Gastroesophageal sphincter (tissue), 4 donors: ENCODE data around the gene KRT6B. TPM values are rescaled to one million over a fixed set of nuclear protein-coding genes. Genes with fewer than 3 reads are reported as not detected.

Source experiments
- ATAC-seq: fragments of 150-250 bp; one replicate; pipeline ENCODE4 v1.9.1; 2016; ENCODE audit warnings: mild to moderate bottlenecking, moderate library complexity
- H3K27ac ChIP-seq, 4 donors: fragments of 200-600 bp; sonication (generic) in 3 of 4; 1 replicate in 3 of 4; 2 replicates in 1 of 4; pipeline ENCODE4 v1.5.1; 2016 to 2019
- H3K27me3 ChIP-seq: fragments of 200-600 bp; sonication (generic); one replicate; pipeline ENCODE4 v1.5.1; 2019
- H3K36me3 ChIP-seq, 2 donors: fragments of 200-600 bp; sonication (generic); one replicate each; pipeline ENCODE4 v1.5.1; 2019; ENCODE audit warnings: control low read depth in 1 of 2
- H3K4me1 ChIP-seq, 3 donors: fragments of 200-600 bp; sonication (generic); 1 replicate in 2 of 3; 2 replicates in 1 of 3; pipeline ENCODE4 v1.5.1; 2016 to 2019; ENCODE audit warnings: control low read depth in 2 of 3
- H3K4me3 ChIP-seq, 2 donors: fragments of 200-600 bp; sonication (generic); one replicate each; pipeline ENCODE4 v1.5.1; 2019; ENCODE audit warnings: mild to moderate bottlenecking in 1 of 2, moderate library complexity in 1 of 2
- H3K9me3 ChIP-seq, 3 donors: fragments of 200-600 bp; sonication (generic); one replicate each; pipeline ENCODE4 v1.5.1; 2017 to 2019; ENCODE audit warnings: control low read depth in 2 of 3
- EP300 ChIP-seq: sonication (generic); formaldehyde crosslinking; IDR thresholded peaks from one replicate; pipeline ENCODE4 v1.6.1; 2017; ENCODE audit warnings: antibody characterized with exemption, mild to moderate bottlenecking
- POLR2A ChIP-seq, 2 donors: fragments of 450-650 bp; IDR thresholded peaks; one replicate each; pipeline ENCODE4 v1.6.1; 2017; ENCODE audit warnings: antibody characterized with exemption in 2 of 2, mild to moderate bottlenecking in 2 of 2, moderate library complexity in 1 of 2
- POLR2AphosphoS5 ChIP-seq: sonication (generic); formaldehyde crosslinking; IDR thresholded peaks from one replicate; pipeline ENCODE4 v1.6.1; 2017; ENCODE audit warnings: antibody characterized with exemption
- WGBS, 2 donors: methylation state at CpG; one replicate each; pipeline ENCODE4 v1.1.5; 2018; ENCODE audit warnings: low coverage in 1 of 2; 5-methylcytosine and 5-hydroxymethylcytosine counted together
- total RNA-seq, 4 donors: library from RNA; depleted of rRNA; stranded (reverse); fragments of >200 nt; gene quantifications; one replicate each; pipeline ENCODE4 v1.1.0, GENCODE V29; 2016
- TF ChIP-seq, protein P1 (sequence below), 4 experiments: fragments of 200-600 bp in 2 of 4; fragments of 450-650 bp in 2 of 4; sonication (generic) in 1 of 4; IDR thresholded peaks; one replicate each; pipeline ENCODE4 v1.5.1; 2017 to 2019; ENCODE audit warnings: antibody characterized with exemption in 4 of 4, mild to moderate bottlenecking in 2 of 4, moderate library complexity in 2 of 4

Gene KRT6B
- total RNA-seq, 4 donors from 2014 or later, result 0.54 to 60.8 (median 7.3) TPM

DNA sequence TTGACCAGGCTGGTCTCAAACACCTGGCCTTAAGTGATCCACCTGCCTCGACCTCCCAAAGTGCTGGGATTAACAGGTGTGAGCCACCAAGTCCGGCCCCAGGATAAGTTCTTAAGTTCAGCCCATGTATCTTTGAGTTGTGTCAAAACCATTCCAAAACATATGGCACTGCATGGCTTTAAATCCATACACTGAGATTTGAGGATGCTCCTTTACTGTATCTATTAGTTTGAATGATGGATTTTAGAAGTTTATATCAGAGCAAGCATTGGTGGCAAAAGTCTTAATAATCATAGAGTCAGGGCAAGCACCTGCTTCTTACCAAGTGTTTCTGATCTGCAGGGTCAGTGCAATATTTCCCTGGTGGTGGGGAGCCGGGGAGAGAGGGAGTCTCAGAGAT lies 6.1 kb downstream of the KRT6B start:
- Histone ChIP-seq H3K36me3 (no peaks in the 10 kb centered on the region), H3K27me3 (peaks cover 21% of the 10 kb centered on the region), H3K4me3 (no peak overlapping the region), H3K27ac (no peak overlapping the region), H3K4me1 (no peaks in the 10 kb centered on the region), H3K9me3 (no peaks in the 10 kb centered on the region)
- no peak for TF ChIP-seq POLR2A (IDR thresholded peaks at IDR 0.05)
- TF ChIP-seq POLR2AphosphoS5, result no peak
- TF ChIP-seq, protein P1, sequence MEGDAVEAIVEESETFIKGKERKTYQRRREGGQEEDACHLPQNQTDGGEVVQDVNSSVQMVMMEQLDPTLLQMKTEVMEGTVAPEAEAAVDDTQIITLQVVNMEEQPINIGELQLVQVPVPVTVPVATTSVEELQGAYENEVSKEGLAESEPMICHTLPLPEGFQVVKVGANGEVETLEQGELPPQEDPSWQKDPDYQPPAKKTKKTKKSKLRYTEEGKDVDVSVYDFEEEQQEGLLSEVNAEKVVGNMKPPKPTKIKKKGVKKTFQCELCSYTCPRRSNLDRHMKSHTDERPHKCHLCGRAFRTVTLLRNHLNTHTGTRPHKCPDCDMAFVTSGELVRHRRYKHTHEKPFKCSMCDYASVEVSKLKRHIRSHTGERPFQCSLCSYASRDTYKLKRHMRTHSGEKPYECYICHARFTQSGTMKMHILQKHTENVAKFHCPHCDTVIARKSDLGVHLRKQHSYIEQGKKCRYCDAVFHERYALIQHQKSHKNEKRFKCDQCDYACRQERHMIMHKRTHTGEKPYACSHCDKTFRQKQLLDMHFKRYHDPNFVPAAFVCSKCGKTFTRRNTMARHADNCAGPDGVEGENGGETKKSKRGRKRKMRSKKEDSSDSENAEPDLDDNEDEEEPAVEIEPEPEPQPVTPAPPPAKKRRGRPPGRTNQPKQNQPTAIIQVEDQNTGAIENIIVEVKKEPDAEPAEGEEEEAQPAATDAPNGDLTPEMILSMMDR (IDR thresholded peaks at IDR 0.05), result no peak
- TF ChIP-seq EP300, result no peak
- no peak for ATAC-seq
- 70 to 79% methylated on average over 2 to 3 of the region's 3 CpGs for WGBS, 2 donors

DNA sequence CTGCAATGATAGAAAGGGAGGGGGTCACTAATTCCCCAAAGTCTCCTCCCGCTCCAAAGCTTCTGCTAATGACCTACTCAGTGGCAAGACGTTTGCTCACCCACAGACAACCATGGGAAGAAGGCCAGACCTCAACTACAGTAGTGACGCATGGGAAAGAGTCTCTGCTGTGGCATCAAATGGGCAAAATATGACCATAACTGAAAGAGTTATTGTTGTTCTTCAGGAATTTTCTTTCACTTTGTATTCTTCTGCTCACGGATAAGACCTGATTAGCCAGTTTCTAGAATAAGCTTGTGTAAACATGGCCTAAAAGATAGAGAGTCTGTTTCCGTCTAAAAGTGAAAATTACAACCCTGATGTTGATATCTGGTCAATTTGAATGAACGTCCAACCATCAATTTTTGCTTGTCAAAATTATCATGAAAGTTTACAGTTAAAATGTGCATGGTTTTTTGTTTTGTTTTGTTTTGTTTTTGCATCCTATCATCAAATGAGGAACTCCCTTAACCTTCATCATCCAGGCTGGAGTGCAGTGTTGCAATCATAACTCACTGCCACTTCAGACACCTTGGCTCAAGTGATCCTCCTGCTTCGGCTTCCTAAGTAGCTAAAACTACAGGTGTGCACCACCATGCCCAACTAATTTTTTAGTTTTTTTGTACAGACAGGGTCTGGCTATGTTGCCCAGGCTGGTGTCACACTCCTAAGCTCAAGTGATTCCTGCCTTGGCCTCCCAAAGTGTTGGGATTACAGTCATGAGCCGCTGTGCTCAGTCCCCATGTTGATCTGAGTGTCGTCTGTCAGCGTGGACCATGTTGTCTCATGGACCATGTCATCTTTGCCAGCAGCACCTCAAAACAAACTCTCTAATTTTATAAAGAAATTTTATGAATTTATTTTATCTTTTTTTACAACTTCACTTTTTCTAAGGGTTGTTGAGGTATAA lies 7.0 kb downstream of the KRT6B start:
- Histone ChIP-seq H3K4me3 (no peak overlapping the region), H3K27ac (no peak overlapping the region), H3K36me3 (no peaks in the 10 kb centered on the region), H3K4me1 (no peaks in the 10 kb centered on the region), H3K9me3 (no peaks in the 10 kb centered on the region), H3K27me3 (peaks cover 23% of the 10 kb centered on the region)
- WGBS, 2 donors, result 75 to 82% methylated on average over 7 to 9 of the region's 10 CpGs
- no peak for ATAC-seq
- TF ChIP-seq, protein P1 (IDR thresholded peaks at IDR 0.05), result no peak
- TF ChIP-seq POLR2AphosphoS5, result no peak

DNA sequence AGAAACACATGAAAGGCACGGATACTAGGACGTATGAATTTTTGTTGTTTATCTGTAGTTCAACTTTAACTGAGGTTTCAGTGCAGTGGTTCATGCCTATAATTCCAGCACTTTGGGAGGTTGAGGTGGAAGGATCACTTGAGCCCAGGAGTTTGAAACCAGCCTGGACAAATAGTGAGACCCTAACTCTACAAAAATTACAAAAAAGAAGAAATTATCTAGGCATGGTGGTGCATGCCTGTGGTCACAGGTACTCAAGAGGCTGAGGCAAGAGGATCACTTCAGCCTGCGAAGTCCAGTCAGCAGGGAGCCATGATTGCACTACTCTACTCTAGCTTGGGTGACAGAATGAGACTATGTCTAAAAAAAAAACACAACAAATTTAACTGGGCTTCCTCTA lies 8.0 kb downstream of the KRT6B start:
- Histone ChIP-seq H3K4me3 (no peak overlapping the region), H3K36me3 (no peaks in the 10 kb centered on the region), H3K27me3 (peaks cover 23% of the 10 kb centered on the region), H3K27ac (no peak overlapping the region), H3K9me3 (no peaks in the 10 kb centered on the region), H3K4me1 (no peaks in the 10 kb centered on the region)
- no peak for ATAC-seq
- WGBS, 2 donors, result 82 to 83% methylated on average over 3 of the region's 3 CpGs
- TF ChIP-seq, protein P1 (IDR thresholded peaks at IDR 0.05), result no peak
- TF ChIP-seq POLR2AphosphoS5, result no peak

DNA sequence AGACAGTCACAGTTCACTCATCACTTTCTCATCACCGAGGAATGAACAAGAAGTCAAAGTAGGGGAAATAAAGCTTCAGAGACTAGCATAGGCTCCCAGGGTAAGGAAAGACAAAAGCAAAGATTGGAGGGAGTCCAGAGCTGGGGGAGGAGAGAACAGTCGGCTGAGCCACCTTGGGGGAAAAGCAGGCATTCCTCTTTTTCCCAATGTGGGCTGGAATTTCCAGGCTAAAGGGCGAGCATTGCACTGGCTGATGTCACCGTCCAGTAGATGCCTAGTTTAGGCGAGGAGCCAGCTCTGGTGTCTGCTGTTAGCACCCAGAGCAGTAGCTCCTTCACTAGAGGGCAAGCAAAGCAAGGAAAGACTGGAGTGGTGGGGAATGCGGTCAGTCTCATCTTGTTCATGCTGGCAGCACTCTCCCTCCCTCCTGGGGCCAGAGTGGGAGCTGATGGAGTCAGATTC lies 9.3 kb downstream of the KRT6B start:
- H3K27ac ChIP-seq, result no peak overlapping the region
- ATAC-seq, result no peak
- WGBS, 2 donors, result 23 to 31% methylated on average over 3 to 5 of the region's 6 CpGs

More for the DNA sequence above, 9.3 kb downstream of the KRT6B start:
- H3K4me1 ChIP-seq, result no peaks in the 10 kb centered on the region
- TF ChIP-seq, protein P1 (IDR thresholded peaks at IDR 0.05), result no peak
- TF ChIP-seq POLR2AphosphoS5 (no peak), EP300 (no peak), POLR2A (IDR thresholded peaks at IDR 0.05) (no peak)
- no peaks in the 10 kb centered on the region for H3K36me3 ChIP-seq
- H3K4me3 ChIP-seq, result no peak overlapping the region
- H3K9me3 ChIP-seq, result no peaks in the 10 kb centered on the region
- peaks cover 19% of the 10 kb centered on the region for H3K27me3 ChIP-seq
